Measurements from ENCODE around the gene CCDC181. TPM values are rescaled to one million over a fixed set of nuclear protein-coding genes. Genes with fewer than 3 reads are reported as not detected.

Gene CCDC181
- total RNA-seq, 1 donor from 2014 or later: 6.4 TPM

- DNase-seq: no peak
Measured at GRCh38 chr1:169395955-169396354, 31.3 kb downstream of the CCDC181 start.

- DNase-seq: no peak
Measured at GRCh38 chr1:169392406-169392805, 34.9 kb downstream of the CCDC181 start.

- DNase-seq: no peak
Measured at GRCh38 chr1:169390303-169390702, 37.0 kb downstream of the CCDC181 start.

- no peak for DNase-seq
Measured at GRCh38 chr1:169387399-169387798, 39.9 kb downstream of the CCDC181 start.

- DNase-seq: no peak
Measured at GRCh38 chr1:169383449-169383848, 43.8 kb downstream of the CCDC181 start.

GRCh38 chr1:169381162-169381561, 46.1 kb downstream of the CCDC181 start:
- no peak for DNase-seq

- DNase-seq: no peak
Measured at GRCh38 chr1:169371404-169371803, 55.9 kb downstream of the CCDC181 start.

- DNase-seq: no peak
Measured at GRCh38 chr1:169368406-169368769, 58.9 kb downstream of the CCDC181 start.

GRCh38 chr1:169367686-169368405, 59.4 kb downstream of the CCDC181 start, which contains the start of the genes BLZF1 and NME7:
BLZF1 (plus strand) TSS chr1:169368195; CDS start chr1:169369523, 1,328 bp downstream.
NME7 (minus strand) TSS chr1:169367797; CDS start chr1:169367710, 87 bp downstream.
- DNase-seq: peak; percentile 94

GRCh38 chr1:169367096-169367685, 60.1 kb downstream of the CCDC181 start:
- DNase-seq: no peak

GRCh38 chr1:169364948-169365347, 62.3 kb downstream of the CCDC181 start:
- DNase-seq: no peak

- DNase-seq: no peak
Measured at GRCh38 chr1:169363046-169363730, 64.1 kb downstream of the CCDC181 start.

- no peak for DNase-seq
Measured at GRCh38 chr1:169361281-169361680, 66.0 kb downstream of the CCDC181 start.

GRCh38 chr1:169360415-169360814, 66.9 kb downstream of the CCDC181 start:
- no peak for DNase-seq

GRCh38 chr1:169348383-169349036, 78.8 kb downstream of the CCDC181 start:
- DNase-seq: no peak

GRCh38 chr1:169347688-169348382, 79.4 kb downstream of the CCDC181 start:
- DNase-seq: no peak

GRCh38 chr1:169346036-169346589, 81.2 kb downstream of the CCDC181 start:
- no peak for DNase-seq

GRCh38 chr1:169345511-169345910, 81.8 kb downstream of the CCDC181 start:
- no peak for DNase-seq

Measured in occipital lobe (tissue), 2 donors.